Left forelimb (tissue), 1 donor: ENCODE results near the gene MCU.

Experiments
- DNase-seq: peaks from one replicate; pipeline ENCODE4 v3.0.0-alpha.2; 2018; ENCODE audit warnings: low spot score

The MCU gene

GRCh38 chr10:72842164-72842563, 150.2 kb downstream of the MCU start:
- no peak for DNase-seq

GRCh38 chr10:72846238-72846637, 154.3 kb downstream of the MCU start:
- DNase-seq = no peak

GRCh38 chr10:72847681-72848080, 155.7 kb downstream of the MCU start:
- DNase-seq = no peak

GRCh38 chr10:72850861-72851260, 158.9 kb downstream of the MCU start:
- no peak for DNase-seq

GRCh38 chr10:72851509-72851908, 159.6 kb downstream of the MCU start:
- DNase-seq = no peak

- DNase-seq = no peak
Measured at GRCh38 chr10:72852508-72852907, 160.6 kb downstream of the MCU start.

- no peak for DNase-seq
Measured at GRCh38 chr10:72855129-72855528, 163.2 kb downstream of the MCU start.

- DNase-seq = no peak
Measured at GRCh38 chr10:72855790-72856189, 163.8 kb downstream of the MCU start.

GRCh38 chr10:72858067-72858466, 166.1 kb downstream of the MCU start:
- DNase-seq = no peak

- no peak for DNase-seq
Measured at GRCh38 chr10:72862957-72863356, 171.0 kb downstream of the MCU start.

GRCh38 chr10:72875250-72876055, 183.5 kb downstream of the MCU start:
- no peak for DNase-seq

- no peak for DNase-seq
Measured at GRCh38 chr10:72879245-72879644, 187.3 kb downstream of the MCU start.

GRCh38 chr10:72881291-72881690, 189.3 kb downstream of the MCU start:
- DNase-seq = no peak

- DNase-seq = no peak
Measured at GRCh38 chr10:72883861-72884260, 191.9 kb downstream of the MCU start.

- no peak for DNase-seq
Measured at GRCh38 chr10:72885953-72886352, 194.0 kb downstream of the MCU start.

GRCh38 chr10:72886621-72887020, 194.7 kb downstream of the MCU start:
- no peak for DNase-seq

GRCh38 chr10:72887043-72887442, 195.1 kb downstream of the MCU start:
- no peak for DNase-seq

GRCh38 chr10:72888151-72888638, 196.3 kb downstream of the MCU start:
- DNase-seq = no peak

- DNase-seq = no peak
Measured at GRCh38 chr10:72889391-72889831, 197.5 kb downstream of the MCU start.

GRCh38 chr10:72890086-72890485, 198.1 kb downstream of the MCU start:
- DNase-seq = no peak

GRCh38 chr10:72893136-72893798, 201.3 kb downstream of the MCU start, which contains the start of gene OIT3:
TSS of gene OIT3 (plus strand) at chr10:72893739. CDS start at chr10:72893799, 60 bp downstream.
- DNase-seq = no peak

GRCh38 chr10:72895236-72895850, 203.4 kb downstream of the MCU start:
- no peak for DNase-seq

GRCh38 chr10:72898616-72899015, 206.7 kb downstream of the MCU start:
- DNase-seq = no peak
